Mesothelial cell of epicardium (in vitro differentiated cells): ENCODE measurements around the gene KHSRP. TPM values are rescaled to one million over a fixed set of nuclear protein-coding genes. Genes with fewer than 3 reads are reported as not detected.

Experiments
- DNase-seq, 2 experiments: peaks; one replicate each; pipeline ENCODE4 v3.0.0; 2021; ENCODE audit warnings: low spot score in 2 of 2; ENCODE audit not compliant: unreplicated experiment in 2 of 2
- H3K27ac Mint-ChIP-seq: 2 replicates; pipeline ENCODE4 v1.8.0; 2021; ENCODE audit warnings: mixed read lengths
- H3K27me3 Mint-ChIP-seq: 2 replicates; pipeline ENCODE4 v1.8.0; 2021; ENCODE audit warnings: low read depth, mixed read lengths
- H3K36me3 Mint-ChIP-seq: 2 replicates; pipeline ENCODE4 v1.8.0; 2021; ENCODE audit warnings: mixed read lengths
- H3K4me1 Mint-ChIP-seq: 2 replicates; pipeline ENCODE4 v1.8.0; 2021; ENCODE audit warnings: mixed read lengths
- H3K4me3 Mint-ChIP-seq: 2 replicates; pipeline ENCODE4 v1.8.0; 2021; ENCODE audit warnings: mild to moderate bottlenecking, moderate library complexity, mixed read lengths
- H3K9me3 Mint-ChIP-seq: 2 replicates; pipeline ENCODE4 v1.8.0; 2021; ENCODE audit warnings: mixed read lengths
- total RNA-seq: library from RNA; stranded (reverse); gene quantifications from 3 replicates; pipeline ENCODE4 v1.2.1, GENCODE V29; 2021
- TF ChIP-seq, protein P1 (sequence below): fragments of 200-600 bp; sonication (generic); IDR thresholded peaks from one replicate; pipeline ENCODE4 v1.5.0; 2021; ENCODE audit warnings: antibody characterized with exemption; ENCODE audit not compliant: unreplicated experiment

KHSRP gene
- total RNA-seq, 1 donor from 2014 or later: 380 TPM

DNA sequence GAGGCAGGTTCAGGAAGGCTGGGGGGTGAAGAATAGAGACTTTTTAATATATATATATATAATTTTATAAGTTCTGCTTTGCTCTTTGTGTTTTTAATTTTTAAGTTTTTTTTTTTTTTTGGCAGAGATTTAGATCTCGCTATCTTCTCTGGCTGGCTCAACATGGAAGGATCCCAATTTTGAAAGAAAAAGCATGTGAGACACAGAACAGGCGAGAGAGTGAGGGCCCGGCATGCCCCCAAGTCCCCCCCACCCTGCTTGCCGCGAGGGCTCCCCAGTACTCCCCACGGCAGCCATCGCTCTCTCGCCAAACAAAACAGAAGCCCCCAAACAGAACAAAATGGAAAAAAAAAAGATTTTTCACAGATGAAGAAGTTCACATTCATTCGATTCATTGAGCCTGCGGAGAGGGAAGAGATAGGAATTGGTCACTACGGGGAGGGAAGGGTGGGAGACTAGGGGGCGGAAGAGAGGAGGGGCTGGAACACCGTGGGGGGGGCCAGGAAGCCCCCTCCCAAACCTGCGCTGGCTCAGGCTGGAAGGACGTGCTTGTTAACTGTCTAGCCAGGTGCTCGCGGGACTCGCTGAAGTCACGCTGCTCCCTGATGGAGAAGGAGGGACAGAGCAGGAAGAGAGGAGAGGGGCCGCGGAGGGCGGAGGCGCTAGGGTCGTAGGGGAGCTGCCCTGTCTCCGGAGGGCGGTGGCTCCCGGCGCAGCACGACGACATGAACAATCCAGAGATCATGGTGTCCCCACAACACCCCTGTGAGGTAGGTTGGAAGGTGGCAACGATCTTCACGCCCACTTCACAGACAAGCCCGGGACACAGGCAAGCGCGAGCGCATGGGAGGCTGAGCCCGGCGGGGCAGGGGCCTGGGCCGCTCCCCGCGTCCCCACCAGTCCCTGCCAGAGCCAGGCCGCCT lies 10.6 kb downstream of the KHSRP start:
- peaks cover 16% of the 10 kb centered on the region for H3K36me3 Mint-ChIP-seq
- TF ChIP-seq, protein P1, sequence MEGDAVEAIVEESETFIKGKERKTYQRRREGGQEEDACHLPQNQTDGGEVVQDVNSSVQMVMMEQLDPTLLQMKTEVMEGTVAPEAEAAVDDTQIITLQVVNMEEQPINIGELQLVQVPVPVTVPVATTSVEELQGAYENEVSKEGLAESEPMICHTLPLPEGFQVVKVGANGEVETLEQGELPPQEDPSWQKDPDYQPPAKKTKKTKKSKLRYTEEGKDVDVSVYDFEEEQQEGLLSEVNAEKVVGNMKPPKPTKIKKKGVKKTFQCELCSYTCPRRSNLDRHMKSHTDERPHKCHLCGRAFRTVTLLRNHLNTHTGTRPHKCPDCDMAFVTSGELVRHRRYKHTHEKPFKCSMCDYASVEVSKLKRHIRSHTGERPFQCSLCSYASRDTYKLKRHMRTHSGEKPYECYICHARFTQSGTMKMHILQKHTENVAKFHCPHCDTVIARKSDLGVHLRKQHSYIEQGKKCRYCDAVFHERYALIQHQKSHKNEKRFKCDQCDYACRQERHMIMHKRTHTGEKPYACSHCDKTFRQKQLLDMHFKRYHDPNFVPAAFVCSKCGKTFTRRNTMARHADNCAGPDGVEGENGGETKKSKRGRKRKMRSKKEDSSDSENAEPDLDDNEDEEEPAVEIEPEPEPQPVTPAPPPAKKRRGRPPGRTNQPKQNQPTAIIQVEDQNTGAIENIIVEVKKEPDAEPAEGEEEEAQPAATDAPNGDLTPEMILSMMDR: no peak
- peaks cover 8% of the 10 kb centered on the region for H3K4me1 Mint-ChIP-seq
- H3K27ac Mint-ChIP-seq: peak overlapping the region; percentile 71
- no peaks in the 10 kb centered on the region for H3K9me3 Mint-ChIP-seq
- H3K27me3 Mint-ChIP-seq: no peaks in the 10 kb centered on the region
- no peak for DNase-seq
- no peak overlapping the region for H3K4me3 Mint-ChIP-seq

DNA sequence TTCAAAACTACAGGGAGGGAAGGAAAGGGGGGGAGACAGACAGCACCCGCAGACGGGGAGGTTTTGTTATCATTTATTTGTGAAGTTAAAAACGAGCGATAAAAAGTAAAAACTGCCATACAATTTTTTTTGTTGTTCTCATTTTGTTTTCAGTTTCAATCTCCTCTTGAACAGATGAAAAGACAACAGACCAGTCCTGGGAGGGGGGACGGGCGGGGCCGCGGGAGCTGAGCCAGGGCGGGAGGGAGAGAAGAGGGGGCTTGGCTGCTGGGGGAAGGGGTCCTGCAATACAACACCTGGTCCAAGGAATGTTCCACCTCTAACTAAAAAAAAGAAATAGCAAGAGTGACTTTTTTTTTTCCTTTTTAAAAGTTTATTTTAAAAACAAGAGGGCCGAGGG lies 11.3 kb downstream of the KHSRP start:
- Mint-ChIP-seq H3K9me3 (no peaks in the 10 kb centered on the region), H3K4me1 (peaks cover 8% of the 10 kb centered on the region), H3K4me3 (no peak overlapping the region), H3K27me3 (no peaks in the 10 kb centered on the region), H3K27ac (peak overlapping the region; percentile 69), H3K36me3 (peaks cover 12% of the 10 kb centered on the region)
- DNase-seq: no peak
- TF ChIP-seq, protein P1: no peak

DNA sequence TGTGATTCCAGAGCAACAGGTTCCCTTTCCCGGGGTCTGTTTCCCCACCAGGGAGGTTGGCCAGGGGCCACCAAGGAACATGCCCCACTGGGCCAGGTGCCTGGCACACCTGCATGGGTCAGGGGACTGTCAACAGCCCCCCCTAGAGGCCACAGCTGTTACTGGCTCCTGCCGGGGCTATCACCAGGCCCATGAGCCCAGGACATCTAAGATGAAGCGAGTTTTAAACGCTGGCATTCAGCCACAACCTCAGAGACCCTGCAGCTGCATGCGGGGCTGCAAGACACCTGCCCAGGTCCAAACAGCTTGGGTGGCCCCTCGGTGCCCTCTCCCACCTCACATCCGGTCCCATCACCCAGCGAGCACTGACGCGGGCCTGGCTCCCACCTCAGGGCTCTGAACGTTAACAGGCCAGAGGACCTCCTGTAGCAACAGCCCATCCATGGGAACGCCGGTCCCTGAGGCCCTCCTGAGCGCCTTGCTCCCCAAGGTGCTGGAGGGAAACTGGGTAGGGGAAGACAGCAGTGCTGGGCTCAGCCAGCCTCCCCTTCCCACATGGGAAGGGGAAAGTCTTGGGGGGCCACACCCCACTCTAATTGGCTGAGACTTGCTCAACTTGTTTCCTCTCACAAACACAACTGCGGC lies 12.0 kb downstream of the KHSRP start:
- Mint-ChIP-seq H3K9me3 (no peaks in the 10 kb centered on the region), H3K4me3 (no peak overlapping the region), H3K36me3 (peaks cover 11% of the 10 kb centered on the region), H3K27ac (no peak overlapping the region), H3K4me1 (peaks cover 8% of the 10 kb centered on the region), H3K27me3 (no peaks in the 10 kb centered on the region)
- DNase-seq: peak in 1 of 2 experiments; percentile 64
- TF ChIP-seq, protein P1: peak; percentile 32

- peaks cover 11% of the 10 kb centered on the region for H3K36me3 Mint-ChIP-seq
- no peak for DNase-seq
- peaks cover 8% of the 10 kb centered on the region for H3K4me1 Mint-ChIP-seq
- H3K27me3 Mint-ChIP-seq: no peaks in the 10 kb centered on the region
- TF ChIP-seq, protein P1: no peak
- no peak overlapping the region for H3K27ac Mint-ChIP-seq
- H3K9me3 Mint-ChIP-seq: no peaks in the 10 kb centered on the region
- H3K4me3 Mint-ChIP-seq: no peak overlapping the region
Measured at GRCh38 chr19:6412061-6412446, 12.6 kb downstream of the KHSRP start.

DNA sequence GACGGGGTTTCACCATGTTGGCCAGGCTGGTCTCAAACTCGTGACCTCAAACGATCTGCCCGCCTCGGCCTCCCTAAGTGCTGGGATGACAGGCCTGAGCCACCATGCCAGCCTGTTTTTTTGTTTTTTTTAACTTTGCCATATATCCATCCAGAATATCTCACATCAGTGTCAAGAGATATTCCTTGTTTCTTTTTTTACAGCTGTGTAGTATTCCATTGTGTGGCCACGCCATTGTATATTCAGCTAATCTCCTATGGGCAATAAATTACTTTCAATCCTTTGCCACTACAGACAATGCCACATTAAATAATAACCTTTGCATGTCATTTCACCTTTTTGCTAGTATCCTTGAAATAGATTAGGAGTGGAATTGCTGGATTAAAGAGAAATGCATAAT lies 15.3 kb downstream of the KHSRP start:
- H3K27ac Mint-ChIP-seq: no peak overlapping the region
- H3K9me3 Mint-ChIP-seq: no peaks in the 10 kb centered on the region
- H3K4me3 Mint-ChIP-seq: no peak overlapping the region
- H3K36me3 Mint-ChIP-seq: peaks cover 7% of the 10 kb centered on the region
- no peaks in the 10 kb centered on the region for H3K27me3 Mint-ChIP-seq
- peaks cover 8% of the 10 kb centered on the region for H3K4me1 Mint-ChIP-seq
- TF ChIP-seq, protein P1: no peak
- DNase-seq: no peak
